ENCODE results near the gene CHD1L. TPM values are rescaled to one million over a fixed set of nuclear protein-coding genes. Genes with fewer than 3 reads are reported as not detected.

CHD1L gene
- polyA plus RNA-seq, 3 donors: 13.1 to 23.0 (median 15.2) TPM

GRCh38 chr1:147264158-147264768, 21.8 kb downstream of the CHD1L start:
- DNase-seq: no peak
- no peaks in the 10 kb centered on the region for H3K4me1 ChIP-seq (ENCODE audit: control insufficient read depth in 1 of 2, insufficient read depth in 2 of 2, low read length in 2 of 2)
- WGBS (ENCODE audit: insufficient coverage): no CpG with 5 or more reads among the region's 3 CpGs
- Mint-ChIP-seq H3K27ac (no peak overlapping the region), H3K36me3 (peaks cover 77 to 92% of the 10 kb centered on the region in 2 donors), H3K4me1 (peaks cover 2% of the 10 kb centered on the region), H3K27me3 (ENCODE audit: low read depth in 3 of 3) (peaks cover 0 to 3% (median 0%) of the 10 kb centered on the region in 3 donors), H3K4me3 (no peak overlapping the region), H3K9me3 (no peaks in the 10 kb centered on the region)
- no peaks in the 10 kb centered on the region for H4K20me1 ChIP-seq (ENCODE audit: insufficient read depth, low read length)
- no peak overlapping the region for H3K27ac ChIP-seq (ENCODE audit: low read depth in 1 of 2, low read length in 2 of 2)
- H3K9me3 ChIP-seq (replicated peaks in 1 of 2; ENCODE audit: control insufficient read depth in 1 of 2, insufficient read depth in 1 of 2, low read length in 2 of 2): no peaks in the 10 kb centered on the region
- peaks cover 75 to 98% of the 10 kb centered on the region in 2 donors for H3K36me3 ChIP-seq (replicated peaks in 1 of 2; ENCODE audit: control insufficient read depth in 1 of 2, insufficient read depth in 2 of 2, low read length in 2 of 2)
- no peak overlapping the region for H3K9ac ChIP-seq (ENCODE audit: insufficient read depth, low read length, poor library complexity, severe bottlenecking)
- H2AFZ ChIP-seq (ENCODE audit: insufficient read depth, low read depth, low read length, poor library complexity, severe bottlenecking): no peak overlapping the region
- no peak for TF ChIP-seq CTCF (IDR thresholded peaks at IDR 0.05)
- H3K79me2 ChIP-seq (ENCODE audit: insufficient read depth, low read length): no peaks in the 10 kb centered on the region
- no peaks in the 10 kb centered on the region for H3K27me3 ChIP-seq (ENCODE audit: control insufficient read depth in 2 of 2, insufficient read depth in 2 of 2, low read length in 2 of 2)
- no peak overlapping the region for H3K4me2 ChIP-seq (replicated peaks; ENCODE audit: extremely low read depth, low read length, poor library complexity, severe bottlenecking)
- H3K4me3 ChIP-seq (replicated peaks in 1 of 3; ENCODE audit: low read depth in 2 of 3, low read length in 3 of 3): no peak overlapping the region
- intact Hi-C loops (cut with micrococcal nuclease): no loop called here

- no peak for DNase-seq
- no peak overlapping the region for H2AFZ ChIP-seq (ENCODE audit: insufficient read depth, low read depth, low read length, poor library complexity, severe bottlenecking)
- intact Hi-C loops (cut with micrococcal nuclease): no loop called here
- H3K27me3 Mint-ChIP-seq (ENCODE audit: low read depth in 3 of 3): peaks cover 0 to 3% (median 0%) of the 10 kb centered on the region in 3 donors
- no peak overlapping the region for H3K4me3 Mint-ChIP-seq
- H3K9me3 ChIP-seq (replicated peaks in 1 of 2; ENCODE audit: control insufficient read depth in 1 of 2, insufficient read depth in 1 of 2, low read length in 2 of 2): no peaks in the 10 kb centered on the region
- H3K79me2 ChIP-seq (ENCODE audit: insufficient read depth, low read length): no peaks in the 10 kb centered on the region
- no peak overlapping the region for H3K4me3 ChIP-seq (replicated peaks in 1 of 3; ENCODE audit: low read depth in 2 of 3, low read length in 3 of 3)
- H4K20me1 ChIP-seq (ENCODE audit: insufficient read depth, low read length): no peaks in the 10 kb centered on the region
- H3K9ac ChIP-seq (ENCODE audit: insufficient read depth, low read length, poor library complexity, severe bottlenecking): no peak overlapping the region
- H3K27ac Mint-ChIP-seq: no peak overlapping the region
- TF ChIP-seq CTCF (IDR thresholded peaks at IDR 0.05): no peak
- H3K36me3 Mint-ChIP-seq: peaks cover 76 to 94% of the 10 kb centered on the region in 2 donors
- no CpG with 5 or more reads among the region's 5 CpGs for WGBS (ENCODE audit: insufficient coverage)
- H3K27me3 ChIP-seq (ENCODE audit: control insufficient read depth in 2 of 2, insufficient read depth in 2 of 2, low read length in 2 of 2): no peaks in the 10 kb centered on the region
- H3K27ac ChIP-seq (ENCODE audit: low read depth in 1 of 2, low read length in 2 of 2): no peak overlapping the region
- no peak overlapping the region for H3K4me2 ChIP-seq (replicated peaks; ENCODE audit: extremely low read depth, low read length, poor library complexity, severe bottlenecking)
- peaks cover 78 to 98% of the 10 kb centered on the region in 2 donors for H3K36me3 ChIP-seq (replicated peaks in 1 of 2; ENCODE audit: control insufficient read depth in 1 of 2, insufficient read depth in 2 of 2, low read length in 2 of 2)
- H3K4me1 Mint-ChIP-seq: no peaks in the 10 kb centered on the region
- H3K9me3 Mint-ChIP-seq: no peaks in the 10 kb centered on the region
- no peaks in the 10 kb centered on the region for H3K4me1 ChIP-seq (ENCODE audit: control insufficient read depth in 1 of 2, insufficient read depth in 2 of 2, low read length in 2 of 2)
These were observed 23.9 kb downstream of the CHD1L start for GRCh38 chr1:147266381-147266780.
